GM10266 (cell line): ENCODE results near the gene RNF41.

ENCODE experiments used
- DNase-seq: peaks from one replicate; pipeline ENCODE4 v3.0.0; 2012; ENCODE audit errors: extremely low spot score
- CTCF ChIP-seq: IDR thresholded peaks from 2 replicates; pipeline ENCODE4 v1.5.1; 2012; ENCODE audit warnings: mild to moderate bottlenecking, low read depth; ENCODE audit not compliant: control insufficient read depth, insufficient read depth; ENCODE audit errors: missing control alignments

Gene RNF41

GRCh38 chr12:56255671-56256070 is 33.9 kb upstream of the RNF41 start:
- DNase-seq: no peak
- TF ChIP-seq CTCF: no peak

- TF ChIP-seq CTCF: no peak
- no peak for DNase-seq
Observed at GRCh38 chr12:56253091-56253490, 31.4 kb upstream of the RNF41 start.

DNA sequence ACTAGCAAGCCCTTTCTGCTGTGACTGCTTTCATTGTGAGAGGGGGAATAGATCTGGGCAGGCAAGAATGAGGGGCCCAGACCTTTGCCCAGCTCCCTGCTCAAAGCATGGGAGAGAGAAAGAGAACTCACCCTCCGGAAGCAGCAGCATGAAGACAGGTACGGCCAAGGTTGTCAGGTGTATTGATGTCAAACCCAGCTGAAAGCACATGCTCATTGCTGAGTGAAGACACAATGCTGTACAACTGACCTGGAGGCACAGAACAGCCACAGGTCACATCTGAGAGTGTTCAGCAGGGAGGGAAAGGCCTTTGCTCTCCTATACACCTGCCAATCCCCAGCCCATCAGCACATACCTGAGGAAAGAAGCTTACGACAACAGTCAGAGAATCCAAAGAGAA is 30.9 kb upstream of the RNF41 start:
- no peak for TF ChIP-seq CTCF
- no peak for DNase-seq

DNA sequence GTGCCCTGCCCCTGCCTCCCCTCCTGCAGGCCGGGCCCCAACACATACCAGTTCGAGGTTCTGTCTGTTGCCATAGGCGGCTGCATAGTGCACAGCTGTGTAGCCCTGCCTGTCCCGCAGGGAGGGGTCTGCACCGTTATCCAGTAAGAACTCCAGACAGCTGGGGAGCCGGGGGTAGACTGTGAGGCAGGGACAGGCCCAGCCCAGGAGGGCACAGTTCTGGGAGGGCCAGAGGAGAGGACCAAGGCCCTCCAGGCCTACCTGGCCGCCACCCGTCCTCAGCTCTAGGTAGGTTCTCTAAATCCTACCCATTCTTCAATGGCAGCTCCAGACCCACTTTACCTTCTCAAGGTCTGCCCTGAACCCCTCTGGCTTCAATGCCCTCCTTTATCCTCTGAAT is 27.0 kb upstream of the RNF41 start:
- no peak for TF ChIP-seq CTCF
- DNase-seq: no peak

DNA sequence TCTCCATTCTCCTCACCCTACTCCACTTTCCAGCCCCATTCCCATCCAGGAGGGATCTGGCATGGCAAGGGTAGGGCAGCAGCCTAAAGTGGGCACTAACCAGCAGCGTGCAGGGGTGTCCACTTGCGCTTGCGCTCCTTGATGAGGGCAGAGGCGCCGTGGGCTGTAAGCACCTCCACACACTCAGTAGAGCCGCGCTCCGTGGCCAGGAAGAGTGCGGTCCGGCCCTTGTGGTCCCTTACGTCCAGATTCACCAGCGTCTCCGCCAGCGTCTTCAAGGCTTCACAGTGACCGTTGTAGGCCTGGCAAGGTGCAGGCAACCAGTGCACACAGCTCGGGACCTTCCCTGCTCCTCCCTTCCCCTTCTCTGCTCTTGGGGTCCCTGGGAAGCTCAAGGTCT is 26.2 kb upstream of the RNF41 start:
- DNase-seq: no peak
- no peak for TF ChIP-seq CTCF

GRCh38 chr12:56244494-56244893 is 22.8 kb upstream of the RNF41 start:
- no peak for TF ChIP-seq CTCF

DNA sequence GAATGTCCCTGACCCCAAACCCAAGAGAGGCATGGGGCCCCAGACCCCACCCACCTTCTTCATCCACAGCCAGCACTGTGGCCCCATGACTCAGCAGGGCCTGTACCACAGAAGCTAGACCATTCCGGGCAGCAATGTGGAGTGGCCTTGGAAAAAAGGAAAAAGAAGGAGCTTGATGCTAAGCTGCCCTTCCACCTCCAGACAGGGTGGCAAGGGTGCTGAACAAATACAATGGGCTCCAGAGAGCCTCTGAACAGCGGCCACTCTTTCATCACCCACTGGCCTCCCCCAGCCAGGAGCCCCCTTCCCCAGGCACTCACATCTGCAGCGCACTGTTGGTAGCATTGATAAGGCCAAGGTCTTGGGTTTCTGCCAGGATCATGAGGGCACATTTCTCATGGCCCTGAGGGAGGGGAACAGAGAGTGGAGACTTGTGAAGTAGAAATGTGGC is 22.0 kb upstream of the RNF41 start:
- no peak for DNase-seq
- TF ChIP-seq CTCF: no peak

More at GRCh38 chr12:56244494-56244893, 22.8 kb upstream of the RNF41 start:
- DNase-seq: no peak
